Bronchial epithelial cell (primary cell): Measurements from ENCODE around the gene IFI27L1. TPM values are rescaled to one million over a fixed set of nuclear protein-coding genes. Genes with fewer than 3 reads are reported as not detected.

Source experiments
- DNase-seq: peaks from one replicate; pipeline ENCODE4 v3.0.0-alpha.2; 2010; ENCODE audit warnings: low read depth
- FAIRE-seq: peaks from 2 replicates; lab custom pipeline; 2011; peaks lifted over from hg19 to GRCh38; lab: Jason Lieb, UNC
- H3K27me3 ChIP-seq: 2 replicates; pipeline ENCODE4 v1.5.1; 2011; ENCODE audit warnings: low read length; ENCODE audit not compliant: control insufficient read depth, insufficient read depth
- H3K36me3 ChIP-seq: 2 replicates; pipeline ENCODE4 v1.5.1; 2011; ENCODE audit warnings: low read length; ENCODE audit not compliant: control insufficient read depth, insufficient read depth
- H3K4me3 ChIP-seq: 2 replicates; pipeline ENCODE4 v1.5.1; 2011; ENCODE audit warnings: mild to moderate bottlenecking, low read depth, low read length, control low read depth
- total RNA-seq: library from RNA; depleted of rRNA; stranded (reverse); fragments of >200 nt; gene quantifications from 2 replicates; pipeline ENCODE4 v1.2.1, GENCODE V29; 2014
- TF ChIP-seq, protein P1 (sequence below): IDR thresholded peaks from 2 replicates; pipeline ENCODE4 v1.5.1; 2011; ENCODE audit warnings: mild to moderate bottlenecking, moderate library complexity, low read length, control low read depth, inconsistent platforms; ENCODE audit not compliant: insufficient read depth, severe bottlenecking

IFI27L1 gene
- total RNA-seq, 1 donor from 2014 or later = 8.7 TPM

DNA sequence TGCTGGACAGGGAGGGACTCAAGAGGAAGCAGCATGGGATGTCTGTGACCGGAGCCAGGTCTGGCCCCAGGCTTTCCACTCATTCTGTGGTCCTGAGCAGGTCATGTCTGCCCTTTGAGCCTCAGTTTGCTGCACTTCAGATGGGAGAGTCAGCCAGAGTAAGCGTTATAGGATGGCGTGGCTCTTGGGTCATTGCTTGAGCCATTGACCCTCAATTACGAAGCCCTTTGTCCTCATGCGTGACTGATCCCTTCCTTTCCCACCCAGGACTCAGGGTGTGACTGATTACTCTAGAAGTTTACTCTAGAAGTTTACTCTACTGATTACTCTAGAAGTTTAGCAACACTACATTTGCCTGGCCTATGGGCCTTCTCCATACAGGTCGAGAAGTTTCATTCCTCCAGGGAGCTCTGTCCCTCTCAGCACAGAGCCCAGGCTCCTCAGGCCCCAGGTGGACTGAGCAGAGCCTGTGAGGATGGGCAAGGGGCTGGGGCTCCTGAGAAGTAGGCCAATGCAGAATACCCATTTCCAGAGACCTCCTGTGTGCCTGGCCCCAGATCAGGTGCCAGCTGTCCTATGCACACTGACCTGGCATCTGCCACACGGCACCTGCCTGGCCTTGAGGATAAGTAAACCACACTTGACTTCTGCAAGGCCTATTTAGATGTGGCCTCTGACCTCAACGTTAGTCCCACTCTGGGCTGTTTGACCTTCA is 21.8 kb downstream of the IFI27L1 start:
- H3K36me3 ChIP-seq = no peaks in the 10 kb centered on the region
- DNase-seq = no peak
- no peaks in the 10 kb centered on the region for H3K27me3 ChIP-seq
- peak; percentile 72 for FAIRE-seq
- H3K4me3 ChIP-seq = no peak overlapping the region
- TF ChIP-seq, protein P1, sequence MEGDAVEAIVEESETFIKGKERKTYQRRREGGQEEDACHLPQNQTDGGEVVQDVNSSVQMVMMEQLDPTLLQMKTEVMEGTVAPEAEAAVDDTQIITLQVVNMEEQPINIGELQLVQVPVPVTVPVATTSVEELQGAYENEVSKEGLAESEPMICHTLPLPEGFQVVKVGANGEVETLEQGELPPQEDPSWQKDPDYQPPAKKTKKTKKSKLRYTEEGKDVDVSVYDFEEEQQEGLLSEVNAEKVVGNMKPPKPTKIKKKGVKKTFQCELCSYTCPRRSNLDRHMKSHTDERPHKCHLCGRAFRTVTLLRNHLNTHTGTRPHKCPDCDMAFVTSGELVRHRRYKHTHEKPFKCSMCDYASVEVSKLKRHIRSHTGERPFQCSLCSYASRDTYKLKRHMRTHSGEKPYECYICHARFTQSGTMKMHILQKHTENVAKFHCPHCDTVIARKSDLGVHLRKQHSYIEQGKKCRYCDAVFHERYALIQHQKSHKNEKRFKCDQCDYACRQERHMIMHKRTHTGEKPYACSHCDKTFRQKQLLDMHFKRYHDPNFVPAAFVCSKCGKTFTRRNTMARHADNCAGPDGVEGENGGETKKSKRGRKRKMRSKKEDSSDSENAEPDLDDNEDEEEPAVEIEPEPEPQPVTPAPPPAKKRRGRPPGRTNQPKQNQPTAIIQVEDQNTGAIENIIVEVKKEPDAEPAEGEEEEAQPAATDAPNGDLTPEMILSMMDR = no peak

DNA sequence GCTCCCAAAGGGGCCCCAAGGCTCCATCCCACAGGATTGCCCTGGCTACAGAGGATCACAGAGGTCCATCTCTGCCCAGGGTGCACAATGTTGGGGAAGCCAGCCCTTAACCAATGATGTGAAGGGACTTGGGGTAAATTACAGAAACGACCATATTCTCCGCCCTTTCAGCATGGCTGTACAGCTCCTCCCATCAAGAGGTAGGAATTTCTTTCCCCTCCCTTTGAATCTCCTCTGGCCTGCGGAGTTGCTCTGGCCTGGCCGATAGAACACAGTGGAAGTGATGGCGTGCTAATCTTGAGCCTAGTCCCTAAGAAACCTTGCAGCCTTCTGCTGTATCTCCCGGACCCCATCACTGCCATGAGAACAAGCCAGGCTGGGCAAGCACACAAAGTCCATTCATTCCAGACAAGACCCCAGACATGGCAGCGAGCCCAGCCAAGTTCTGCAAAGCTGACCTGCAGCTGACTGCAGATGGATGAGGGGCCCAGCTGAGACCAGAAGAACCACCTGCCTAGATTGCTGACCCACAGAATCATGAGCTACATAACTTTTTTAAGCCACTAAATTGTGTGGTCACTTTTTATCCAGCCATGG is 22.5 kb downstream of the IFI27L1 start:
- H3K36me3 ChIP-seq = no peaks in the 10 kb centered on the region
- no peak overlapping the region for H3K4me3 ChIP-seq
- H3K27me3 ChIP-seq = no peaks in the 10 kb centered on the region
- no peak for DNase-seq
- TF ChIP-seq, protein P1 = no peak
- FAIRE-seq = peak; percentile 73

DNA sequence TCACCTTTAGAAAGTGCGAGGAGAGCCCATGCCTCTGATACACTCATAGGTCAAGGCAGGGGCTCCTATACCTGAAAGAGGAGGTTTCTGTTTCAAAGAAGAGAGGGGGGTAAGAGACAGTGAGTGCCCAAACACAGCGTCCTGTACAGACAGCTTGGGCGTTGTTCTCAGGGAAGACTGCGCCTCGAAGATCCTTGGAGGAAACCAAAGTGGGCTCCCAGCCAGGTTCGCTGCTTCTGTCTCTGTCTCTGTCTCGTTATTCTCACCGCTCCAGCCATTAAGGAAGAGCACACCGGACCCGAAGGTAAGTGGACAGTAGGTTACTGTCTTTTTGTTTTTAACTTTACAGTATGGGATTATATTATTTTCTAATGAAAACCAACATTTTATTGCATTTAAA is 23.6 kb downstream of the IFI27L1 start:
- no peaks in the 10 kb centered on the region for H3K36me3 ChIP-seq
- no peak for FAIRE-seq

DNA sequence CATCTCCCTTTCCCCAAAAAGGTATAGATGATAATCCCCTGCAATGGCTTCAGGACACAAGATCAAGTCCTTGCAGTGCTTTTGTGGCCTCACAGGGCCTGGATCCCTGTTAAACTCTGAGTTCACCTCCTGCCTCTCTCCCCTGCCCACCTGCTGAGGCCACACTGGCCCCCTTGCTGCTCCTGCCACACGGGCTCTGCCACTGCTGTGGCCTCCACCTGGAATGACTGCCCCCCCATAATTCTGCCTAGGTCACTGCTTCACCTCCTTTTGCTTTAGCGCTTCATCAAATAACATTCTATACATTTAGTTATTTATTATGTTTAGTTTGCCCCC is 28.8 kb downstream of the IFI27L1 start:
- H3K27me3 ChIP-seq = no peaks in the 10 kb centered on the region
- H3K4me3 ChIP-seq = no peak overlapping the region
- FAIRE-seq = no peak
- no peaks in the 10 kb centered on the region for H3K36me3 ChIP-seq
- DNase-seq = no peak
- TF ChIP-seq, protein P1 = no peak

More for the DNA sequence above, 23.6 kb downstream of the IFI27L1 start:
- TF ChIP-seq, protein P1 = no peak
- no peak overlapping the region for H3K4me3 ChIP-seq
- no peaks in the 10 kb centered on the region for H3K27me3 ChIP-seq
- no peak for DNase-seq

DNA sequence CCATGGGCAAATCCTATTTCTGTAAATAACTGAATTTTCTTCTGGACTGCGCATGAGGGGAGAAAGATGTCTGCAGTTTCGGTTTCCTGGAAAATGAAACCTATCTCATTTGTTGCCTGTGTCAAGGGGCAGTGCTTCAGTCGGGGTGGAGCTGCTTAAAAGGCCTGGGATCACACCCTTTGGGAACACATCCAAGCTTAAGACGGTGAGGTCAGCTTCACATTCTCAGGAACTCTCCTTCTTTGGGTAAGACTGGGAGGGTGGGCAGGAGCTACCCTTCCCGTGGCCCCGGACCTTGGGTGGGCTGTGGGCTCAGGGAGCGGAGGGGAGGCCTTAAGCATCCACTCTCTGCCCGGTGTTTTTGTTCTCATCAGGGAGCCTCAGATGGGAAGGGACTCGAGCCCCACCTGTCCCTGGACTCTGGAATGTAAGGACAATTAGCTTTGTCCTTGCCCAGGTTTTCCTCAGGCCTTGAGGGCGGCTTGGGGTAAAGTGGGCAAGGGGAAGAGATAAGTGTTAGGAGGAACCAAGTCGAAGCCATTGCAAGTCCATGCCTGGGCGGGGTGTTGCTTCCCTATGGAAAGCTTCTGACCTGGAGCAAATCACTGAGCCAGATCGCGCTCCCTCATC is 29.6 kb downstream of the IFI27L1 start, which contains the start of gene IFI27:
Gene IFI27 (plus strand): TSS at position 185 of the 630 bp plus-strand sequence.
- peak; percentile 50 for DNase-seq
- no peaks in the 10 kb centered on the region for H3K27me3 ChIP-seq
- FAIRE-seq = peak; percentile 86
- TF ChIP-seq, protein P1 = no peak
- no peaks in the 10 kb centered on the region for H3K36me3 ChIP-seq
- no peak within 1 kb of the TSS for H3K4me3 ChIP-seq
